NCI-H510A treated with DMSO at 0.1 percent for 48 hours (cell line): Measurements from ENCODE around the gene POLK.
"Not testable (repeated sequence)": the region's sequence is repeated elsewhere in the genome, so short reads cannot be mapped to it uniquely, and the experiment has no call there.

Source experiments
- DNase-seq: peaks from one replicate; lab custom pipeline; 2025; lab: John Stamatoyannopoulos, UW

The POLK gene

GRCh38 chr5:75610859-75611310 lies 99.2 kb downstream of the POLK start:
- DNase-seq: not testable (repeated sequence)

GRCh38 chr5:75611311-75612225 lies 99.9 kb downstream of the POLK start, which contains the start of gene ANKDD1B:
Gene ANKDD1B (plus strand): TSS chr5:75611453. CDS start chr5:75611635, 182 bp downstream.
- no peak for DNase-seq

GRCh38 chr5:75612226-75612569 lies 100.5 kb downstream of the POLK start:
- DNase-seq: no peak

- DNase-seq: no peak
These were observed 101.2 kb downstream of the POLK start for GRCh38 chr5:75612901-75613300.

GRCh38 chr5:75614176-75614575 lies 102.5 kb downstream of the POLK start:
- no peak for DNase-seq

- DNase-seq: no peak
These were observed 104.7 kb downstream of the POLK start for GRCh38 chr5:75616371-75616881.

GRCh38 chr5:75616971-75617621 lies 105.4 kb downstream of the POLK start:
- no peak for DNase-seq

- no peak for DNase-seq
These were observed 106.2 kb downstream of the POLK start for GRCh38 chr5:75617736-75618352.

GRCh38 chr5:75620184-75620959 lies 108.7 kb downstream of the POLK start:
- no peak for DNase-seq

- DNase-seq: no peak
These were observed 110.9 kb downstream of the POLK start for GRCh38 chr5:75622564-75622963.

- no peak for DNase-seq
These were observed 112.2 kb downstream of the POLK start for GRCh38 chr5:75623846-75624245.

- no peak for DNase-seq
These were observed 115.3 kb downstream of the POLK start for GRCh38 chr5:75626959-75627358.

GRCh38 chr5:75627801-75628200 lies 116.1 kb downstream of the POLK start:
- no peak for DNase-seq

- no peak for DNase-seq
These were observed 119.2 kb downstream of the POLK start for GRCh38 chr5:75630875-75631274.

- no peak for DNase-seq
These were observed 120.6 kb downstream of the POLK start for GRCh38 chr5:75632321-75632720.

GRCh38 chr5:75637949-75638348 lies 126.3 kb downstream of the POLK start:
- no peak for DNase-seq

- DNase-seq: no peak
These were observed 128.0 kb downstream of the POLK start for GRCh38 chr5:75639535-75640311.

- DNase-seq: no peak
These were observed 128.7 kb downstream of the POLK start for GRCh38 chr5:75640395-75640794.

- no peak for DNase-seq
These were observed 129.1 kb downstream of the POLK start for GRCh38 chr5:75640826-75641225.

GRCh38 chr5:75648712-75649111 lies 137.0 kb downstream of the POLK start:
- DNase-seq: no peak
